ENCODE results near the gene MFAP5. TPM values are rescaled to one million over a fixed set of nuclear protein-coding genes. Genes with fewer than 3 reads are reported as not detected.

The MFAP5 gene
- 19.1 and 34.8 TPM in 2 replicates for polyA plus RNA-seq (2012; rRNA removed)
- 18.8 and 24.3 TPM in 2 replicates for polyA plus RNA-seq (2012; cell fraction: cytosol; rRNA removed)
- 23.4 and 52.1 TPM in 2 replicates for polyA plus RNA-seq (2012; cell fraction: nucleus; rRNA removed)

DNA sequence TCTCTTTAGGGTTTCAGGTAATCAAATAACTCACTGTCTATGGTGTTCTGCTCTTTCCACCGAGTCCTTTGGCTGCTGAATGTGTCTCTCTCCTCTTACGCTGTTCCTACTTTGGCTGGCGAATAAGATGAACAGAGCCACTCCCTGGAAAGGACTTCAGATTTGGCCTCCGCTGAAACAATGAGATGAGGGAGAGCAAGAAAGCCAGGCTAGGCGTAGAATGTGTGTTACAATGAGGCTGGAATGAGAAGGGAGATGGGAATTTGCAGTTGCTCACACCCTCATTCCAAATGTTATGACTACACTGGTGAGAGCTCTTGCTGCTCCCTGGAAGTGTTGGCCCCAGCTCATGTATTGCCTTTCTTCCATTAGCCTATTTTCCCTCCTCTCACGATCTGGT is at the start of gene MFAP5:
TSS of gene MFAP5 (minus strand) at position 234 of the 400 bp plus-strand sequence. CDS start 722 bp downstream, outside the sequence.
- H3K27me3 ChIP-seq (ENCODE audit: insufficient read depth), result no peaks in the 10 kb centered on the region; the same call in 1 of the 2 replicates
- H3K36me3 ChIP-seq (replicated peaks in 1 of 2; ENCODE audit: control insufficient read depth in 1 of 2, insufficient read depth in 2 of 2, low read length in 1 of 2), result no peaks in the 10 kb centered on the region
- WGBS (ENCODE audit: low lambda C conversion rate), result 37% methylated on average over 6 of the region's 6 CpGs
- ChIA-PET CTCF (interaction anchor here (1.8 kb wide), 1 partner anchor 376 kb away, joined by 5 read pairs; no protein-coding TSS in a partner anchor), POLR2A (no interaction called here)
- H3K79me2 ChIP-seq (ENCODE audit: insufficient read depth), result no peaks in the 10 kb centered on the region
- TF ChIP-seq ZBTB33 (IDR thresholded peaks at IDR 0.05; ENCODE audit: borderline replicate concordance, low read depth) (no peak), YY1 (IDR thresholded peaks at IDR 0.05; ENCODE audit: low read depth) (no peak), RCOR1 (IDR thresholded peaks at IDR 0.05; ENCODE audit: low read length) (no peak), MAX (IDR thresholded peaks at IDR 0.05; ENCODE audit: low read depth) (no peak)
- TF ChIP-seq, protein P1, sequence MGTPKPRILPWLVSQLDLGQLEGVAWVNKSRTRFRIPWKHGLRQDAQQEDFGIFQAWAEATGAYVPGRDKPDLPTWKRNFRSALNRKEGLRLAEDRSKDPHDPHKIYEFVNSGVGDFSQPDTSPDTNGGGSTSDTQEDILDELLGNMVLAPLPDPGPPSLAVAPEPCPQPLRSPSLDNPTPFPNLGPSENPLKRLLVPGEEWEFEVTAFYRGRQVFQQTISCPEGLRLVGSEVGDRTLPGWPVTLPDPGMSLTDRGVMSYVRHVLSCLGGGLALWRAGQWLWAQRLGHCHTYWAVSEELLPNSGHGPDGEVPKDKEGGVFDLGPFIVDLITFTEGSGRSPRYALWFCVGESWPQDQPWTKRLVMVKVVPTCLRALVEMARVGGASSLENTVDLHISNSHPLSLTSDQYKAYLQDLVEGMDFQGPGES (IDR thresholded peaks at IDR 0.05; ENCODE audit: low read depth, low read length), result no peak
- H4K20me1 ChIP-seq (ENCODE audit: insufficient read depth), result no peaks in the 10 kb centered on the region
- no peaks in the 10 kb centered on the region for H3F3A ChIP-seq (replicated peaks; ENCODE audit: insufficient read depth)
- H3K9me3 ChIP-seq, result no peaks in the 10 kb centered on the region
- no peak within 1 kb of the TSS for H2AFZ ChIP-seq (ENCODE audit: low read depth)
- H3K9ac ChIP-seq, result no peak within 1 kb of the TSS
- H3K4me2 ChIP-seq, result no peak within 1 kb of the TSS
- H3K9me2 ChIP-seq, result no peaks in the 10 kb centered on the region
- no peak within 1 kb of the TSS for H3K4me3 ChIP-seq (ENCODE audit: low read depth in 2 of 2, low read length in 1 of 2)
- no peaks in the 10 kb centered on the region for H3K4me1 ChIP-seq (ENCODE audit: control insufficient read depth in 1 of 2, insufficient read depth in 2 of 2, low read depth in 1 of 2, low read length in 1 of 2)
- no peak for DNase-seq
- no peak within 1 kb of the TSS; a peak in 1 of 4 replicates for H3K27ac ChIP-seq (ENCODE audit: low read depth in 2 of 2, low read length in 1 of 2)

DNA sequence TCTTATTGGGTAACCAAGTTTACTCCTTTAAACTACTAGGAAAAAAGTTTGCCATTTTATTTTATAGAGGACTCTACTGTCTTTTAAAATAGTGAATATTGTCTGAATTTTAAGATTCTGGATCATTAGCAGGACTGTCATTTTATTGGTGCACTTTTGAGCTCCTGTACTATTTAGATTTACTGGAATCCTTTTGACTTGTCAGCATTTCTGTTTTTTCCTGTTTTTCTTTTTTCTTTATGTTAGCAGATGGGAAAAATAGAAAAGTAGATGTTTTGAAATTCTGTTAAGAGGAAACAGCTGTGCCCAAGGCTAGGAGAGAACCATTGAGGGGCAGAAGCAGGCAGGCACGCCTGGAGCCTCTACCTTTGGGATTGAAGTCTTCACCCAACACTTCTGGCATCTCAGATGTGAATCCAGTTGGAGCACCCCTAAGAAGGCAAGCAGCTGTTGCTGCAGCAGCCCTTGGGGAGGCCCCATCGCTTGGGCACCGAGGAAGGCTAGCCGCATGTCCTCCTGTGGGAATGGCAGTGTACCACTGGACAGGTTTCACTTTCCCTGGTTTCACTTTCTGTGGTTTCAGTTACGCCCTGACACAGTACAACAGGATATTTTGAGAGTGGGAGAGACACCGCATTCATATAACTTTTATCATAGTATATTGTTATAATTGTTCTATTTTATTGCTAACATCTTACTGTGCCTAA is 46.7 kb upstream of the MFAP5 start:
- Histone ChIP-seq H3K4me3 (ENCODE audit: low read depth in 2 of 2, low read length in 1 of 2) (no peak overlapping the region), H2AFZ (ENCODE audit: low read depth) (no peak overlapping the region), H3K9ac (no peak overlapping the region), H3K9me2 (no peaks in the 10 kb centered on the region), H3K36me3 (replicated peaks in 1 of 2; ENCODE audit: control insufficient read depth in 1 of 2, insufficient read depth in 2 of 2, low read length in 1 of 2) (peaks cover 0 to 5% of the 10 kb centered on the region in 2 experiments), H3K27me3 (ENCODE audit: insufficient read depth) (no peaks in the 10 kb centered on the region), H3K4me2 (peak overlapping the region; percentile 41; the same call in 1 of the 2 replicates), H3K9me3 (no peaks in the 10 kb centered on the region), H3K27ac (ENCODE audit: low read depth in 2 of 2, low read length in 1 of 2) (no peak overlapping the region), H3F3A (replicated peaks; ENCODE audit: insufficient read depth) (no peaks in the 10 kb centered on the region), H4K20me1 (ENCODE audit: insufficient read depth) (peaks cover 30% of the 10 kb centered on the region), H3K4me1 (ENCODE audit: control insufficient read depth in 1 of 2, insufficient read depth in 2 of 2, low read depth in 1 of 2, low read length in 1 of 2) (peaks cover 6 to 11% of the 10 kb centered on the region in 2 experiments; a peak in 2 of 4 replicates), H3K79me2 (ENCODE audit: insufficient read depth) (peaks cover 78% of the 10 kb centered on the region)
- WGBS (ENCODE audit: low lambda C conversion rate), result 97% methylated on average over 4 of the region's 6 CpGs
- POLR2A ChIA-PET, result interaction anchor here (0.6 kb wide), 1 partner anchor 11 kb away, joined by 3 read pairs; the partner anchor contains the start of gene RIMKLB
- CTCF ChIA-PET, result no interaction called here
- no peak for DNase-seq
- TF ChIP-seq, protein P2, sequence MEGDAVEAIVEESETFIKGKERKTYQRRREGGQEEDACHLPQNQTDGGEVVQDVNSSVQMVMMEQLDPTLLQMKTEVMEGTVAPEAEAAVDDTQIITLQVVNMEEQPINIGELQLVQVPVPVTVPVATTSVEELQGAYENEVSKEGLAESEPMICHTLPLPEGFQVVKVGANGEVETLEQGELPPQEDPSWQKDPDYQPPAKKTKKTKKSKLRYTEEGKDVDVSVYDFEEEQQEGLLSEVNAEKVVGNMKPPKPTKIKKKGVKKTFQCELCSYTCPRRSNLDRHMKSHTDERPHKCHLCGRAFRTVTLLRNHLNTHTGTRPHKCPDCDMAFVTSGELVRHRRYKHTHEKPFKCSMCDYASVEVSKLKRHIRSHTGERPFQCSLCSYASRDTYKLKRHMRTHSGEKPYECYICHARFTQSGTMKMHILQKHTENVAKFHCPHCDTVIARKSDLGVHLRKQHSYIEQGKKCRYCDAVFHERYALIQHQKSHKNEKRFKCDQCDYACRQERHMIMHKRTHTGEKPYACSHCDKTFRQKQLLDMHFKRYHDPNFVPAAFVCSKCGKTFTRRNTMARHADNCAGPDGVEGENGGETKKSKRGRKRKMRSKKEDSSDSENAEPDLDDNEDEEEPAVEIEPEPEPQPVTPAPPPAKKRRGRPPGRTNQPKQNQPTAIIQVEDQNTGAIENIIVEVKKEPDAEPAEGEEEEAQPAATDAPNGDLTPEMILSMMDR (IDR thresholded peaks at IDR 0.05), result no peak
- TF ChIP-seq CHD2 (IDR thresholded peaks at IDR 0.05; ENCODE audit: low read length, partially characterized antibody) (no peak), RXRA (IDR thresholded peaks at IDR 0.05; ENCODE audit: borderline replicate concordance, low read depth) (no peak), GABPA (IDR thresholded peaks at IDR 0.05; ENCODE audit: low read depth) (no peak), NRF1 (IDR thresholded peaks at IDR 0.05; ENCODE audit: low read depth, low read length) (no peak), TEAD4 (IDR thresholded peaks at IDR 0.05; ENCODE audit: borderline replicate concordance, insufficient read depth) (no peak), TCF12 (IDR thresholded peaks at IDR 0.05) (no peak), EZH2phosphoT487 (IDR thresholded peaks at IDR 0.05; ENCODE audit: borderline replicate concordance, low read depth) (no peak), FOXJ3 (CRISPR knock-in tag; IDR thresholded peaks at IDR 0.05) (no peak), FOSL2 (IDR thresholded peaks at IDR 0.05; ENCODE audit: borderline replicate concordance, low read depth) (no peak), JUND (IDR thresholded peaks at IDR 0.05) (no peak), SIN3A (IDR thresholded peaks at IDR 0.05; ENCODE audit: borderline replicate concordance, low read depth, low read length) (no peak), POLR2AphosphoS5 (IDR thresholded peaks at IDR 0.05; ENCODE audit: low read depth, low read length) (no peak)
- TF ChIP-seq, protein P1 (IDR thresholded peaks at IDR 0.05; ENCODE audit: low read depth, low read length), result no peak
- TF ChIP-seq, protein P3, sequence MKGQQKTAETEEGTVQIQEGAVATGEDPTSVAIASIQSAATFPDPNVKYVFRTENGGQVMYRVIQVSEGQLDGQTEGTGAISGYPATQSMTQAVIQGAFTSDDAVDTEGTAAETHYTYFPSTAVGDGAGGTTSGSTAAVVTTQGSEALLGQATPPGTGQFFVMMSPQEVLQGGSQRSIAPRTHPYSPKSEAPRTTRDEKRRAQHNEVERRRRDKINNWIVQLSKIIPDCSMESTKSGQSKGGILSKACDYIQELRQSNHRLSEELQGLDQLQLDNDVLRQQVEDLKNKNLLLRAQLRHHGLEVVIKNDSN (IDR thresholded peaks at IDR 0.05; ENCODE audit: borderline replicate concordance, low read depth), result no peak
